Glutamatergic neuron (in vitro differentiated cells): ENCODE data around the gene HGFAC. TPM values are rescaled to one million over a fixed set of nuclear protein-coding genes. Genes with fewer than 3 reads are reported as not detected.

ENCODE experiments used
- DNase-seq: peaks from one replicate; pipeline ENCODE4 v3.0.0; 2022
- H3K27ac Mint-ChIP-seq: one replicate; pipeline ENCODE4 v1.8.0; 2020; ENCODE audit warnings: mild to moderate bottlenecking, mixed read lengths, inconsistent platforms; ENCODE audit not compliant: unreplicated experiment
- H3K27me3 Mint-ChIP-seq: one replicate; pipeline ENCODE4 v1.8.0; 2020; ENCODE audit warnings: mild to moderate bottlenecking, moderate library complexity, mixed read lengths, inconsistent platforms; ENCODE audit not compliant: unreplicated experiment
- H3K36me3 Mint-ChIP-seq: one replicate; pipeline ENCODE4 v1.8.0; 2020; ENCODE audit warnings: mild to moderate bottlenecking, mixed read lengths, inconsistent platforms; ENCODE audit not compliant: unreplicated experiment
- H3K4me1 Mint-ChIP-seq: one replicate; pipeline ENCODE4 v1.8.0; 2020; ENCODE audit warnings: mild to moderate bottlenecking, low read depth, mixed read lengths, inconsistent platforms; ENCODE audit not compliant: unreplicated experiment
- H3K4me3 Mint-ChIP-seq: one replicate; pipeline ENCODE4 v1.8.0; 2020; ENCODE audit warnings: mild to moderate bottlenecking, mixed read lengths, inconsistent platforms; ENCODE audit not compliant: unreplicated experiment
- H3K9me3 Mint-ChIP-seq: one replicate; pipeline ENCODE4 v1.8.0; 2020; ENCODE audit warnings: mild to moderate bottlenecking, moderate library complexity, mixed read lengths, inconsistent platforms; ENCODE audit not compliant: unreplicated experiment
- CTCF ChIP-seq: fragments of 200-600 bp; sonication (generic); IDR thresholded peaks from one replicate; pipeline ENCODE4 v1.5.0; 2021; ENCODE audit not compliant: partially characterized antibody, unreplicated experiment
- total RNA-seq: library from RNA; stranded (reverse); fragmentation: NEBNext Ultra II Directional; extraction: Animal tissue kit (Norgen Biotek cat#: 25700); gene quantifications from one replicate; pipeline ENCODE4 v1.2.1, GENCODE V29; 2021; ENCODE audit not compliant: unreplicated experiment

HGFAC gene
- total RNA-seq, 1 donor from 2014 or later: 9.4 TPM

- TF ChIP-seq CTCF: no peak
- DNase-seq: peak; percentile 58
- Mint-ChIP-seq H3K36me3 (no peaks in the 10 kb centered on the region), H3K27me3 (peaks cover 5% of the 10 kb centered on the region), H3K9me3 (peaks cover 5% of the 10 kb centered on the region), H3K4me1 (peaks cover 1% of the 10 kb centered on the region), H3K27ac (peak overlapping the region; percentile 77), H3K4me3 (no peak overlapping the region)
Measured at GRCh38 chr4:3486541-3487540, 45.1 kb downstream of the HGFAC start.

- Mint-ChIP-seq H3K4me3 (no peak overlapping the region), H3K4me1 (peaks cover 1% of the 10 kb centered on the region), H3K9me3 (peaks cover 3% of the 10 kb centered on the region), H3K36me3 (no peaks in the 10 kb centered on the region), H3K27me3 (peaks cover 5% of the 10 kb centered on the region), H3K27ac (no peak overlapping the region)
- no peak for TF ChIP-seq CTCF
- no peak for DNase-seq
Measured at GRCh38 chr4:3487861-3488260, 46.1 kb downstream of the HGFAC start.

GRCh38 chr4:3488820-3489219 lies 47.1 kb downstream of the HGFAC start:
- H3K27me3 Mint-ChIP-seq: peaks cover 5% of the 10 kb centered on the region

GRCh38 chr4:3489451-3489962 lies 47.7 kb downstream of the HGFAC start:
- Mint-ChIP-seq H3K4me3 (no peak overlapping the region), H3K27me3 (peaks cover 6% of the 10 kb centered on the region), H3K27ac (no peak overlapping the region), H3K4me1 (peaks cover 1% of the 10 kb centered on the region), H3K36me3 (no peaks in the 10 kb centered on the region), H3K9me3 (peaks cover 3% of the 10 kb centered on the region)
- TF ChIP-seq CTCF: no peak
- DNase-seq: peak; percentile 55

More at GRCh38 chr4:3488820-3489219, 47.1 kb downstream of the HGFAC start:
- Mint-ChIP-seq H3K4me1 (peaks cover 1% of the 10 kb centered on the region), H3K9me3 (peaks cover 3% of the 10 kb centered on the region), H3K36me3 (no peaks in the 10 kb centered on the region), H3K27ac (no peak overlapping the region), H3K4me3 (no peak overlapping the region)
- no peak for TF ChIP-seq CTCF
- DNase-seq: peak; percentile 16
